OCI-LY3 (cell line): ENCODE data around the gene BAIAP2L2.

Experiments used
- CTCF ChIP-seq: fragments of 200-600, 300-600 bp; sonication (generic); IDR thresholded peaks from 2 replicates; pipeline ENCODE4 v1.5.1; 2014; ENCODE audit warnings: antibody characterized with exemption, low read length, low read depth
- EZH2phosphoT487 ChIP-seq: fragments of 200-600 bp; shearing (Covaris generic); IDR thresholded peaks from 2 replicates; pipeline ENCODE4 v1.6.1; 2018; ENCODE audit warnings: antibody characterized with exemption, mixed run types, low read depth

GRCh38 chr22:38122616-38123015 is 12.1 kb upstream of the BAIAP2L2 start:
- TF ChIP-seq CTCF (no peak), EZH2phosphoT487 (no peak)
